ENCODE results near the gene UCP2. TPM values are rescaled to one million over a fixed set of nuclear protein-coding genes. Genes with fewer than 3 reads are reported as not detected.

Gene UCP2
- total and polyA plus RNA-seq, 10 of the 15 experiments (the other 5 are each of a cell fraction or from before 2014, with no cell fraction given) = 32.9 to 248 (median 154) TPM

GRCh38 chr11:74002832-74003231 is 20.2 kb upstream of the UCP2 start:
- ChIA-PET RAD21 (ENCODE audit: unreplicated experiment) (no interaction called here), CTCF (no interaction called here), SMC1A (ENCODE audit: uncharacterized antibody, unreplicated experiment) (interaction anchor here (1.6 kb wide), 1 partner anchor 45 kb away, joined by 3 read pairs; no protein-coding TSS in a partner anchor), POLR2A (no interaction called here)
- Histone ChIP-seq H2AFZ (ENCODE audit: control insufficient read depth, low read depth, low read length) (no peak overlapping the region), H3K36me3 (ENCODE audit: control insufficient read depth in 2 of 2, insufficient read depth in 2 of 2, low read length in 1 of 2) (no peaks in the 10 kb centered on the region; a peak in 1 of 4 replicates), H4K20me1 (ENCODE audit: control insufficient read depth, insufficient read depth) (no peaks in the 10 kb centered on the region), H3K4me1 (ENCODE audit: control insufficient read depth, insufficient read depth, low read length) (peaks cover 16% of the 10 kb centered on the region), H3K79me2 (ENCODE audit: control insufficient read depth, insufficient read depth, low read length) (no peaks in the 10 kb centered on the region), H3K4me3 (no peak overlapping the region), H3K9ac (ENCODE audit: control insufficient read depth, insufficient read depth, low read length) (no peak overlapping the region), H3K4me2 (ENCODE audit: control insufficient read depth, insufficient read depth) (no peak overlapping the region), H3K27ac (ENCODE audit: control insufficient read depth, insufficient read depth) (no peak overlapping the region), H3K9me3 (replicated peaks; ENCODE audit: control insufficient read depth, insufficient read depth, low read length) (no peaks in the 10 kb centered on the region), H3K27me3 (replicated peaks in 1 of 2; ENCODE audit: control insufficient read depth in 2 of 2, insufficient read depth in 2 of 2, low read length in 1 of 2) (no peaks in the 10 kb centered on the region)
- DNase-seq (ENCODE audit: low read depth, low spot score) = no peak
- no peak for ATAC-seq
- FAIRE-seq = no peak
- no TSS peak for BruUV-seq (replicated peaks)
- in situ Hi-C loops (cut with MboI) (no loop called here), intact Hi-C loops (cut with micrococcal nuclease; ENCODE audit: unreplicated experiment) (no loop called here)
- whole genome bisulfite sequencing (ENCODE audit: insufficient coverage, insufficient replicate concordance, low lambda C conversion rate, missing lambda C conversion rate) = 77% methylated on average over 4 of the region's 4 CpGs
- TF ChIP-seq ZNF622 (IDR thresholded peaks at IDR 0.05) = no peak
- no peak for TF ChIP-seq RELA (IDR thresholded peaks at IDR 0.05; ENCODE audit: borderline replicate concordance, partially characterized antibody)
- no peak for TF ChIP-seq MYC (IDR thresholded peaks at IDR 0.05; ENCODE audit: insufficient read depth, insufficient read length, insufficient replicate concordance, low read length, severe bottlenecking)
- no peak for TF ChIP-seq ZNF592 (IDR thresholded peaks at IDR 0.05)

Data from GM12878 (cell line).